GM12873 (cell line): ENCODE results near the gene C19orf81.

Experiments
- TF ChIP-seq, protein P1 (sequence below): IDR thresholded peaks from 2 replicates; pipeline ENCODE4 v1.5.1; 2012; ENCODE audit warnings: low read depth, mild to moderate bottlenecking, moderate library complexity, low read length, control low read depth; ENCODE audit not compliant: insufficient read depth; ENCODE audit errors: missing control alignments

C19orf81 gene

DNA sequence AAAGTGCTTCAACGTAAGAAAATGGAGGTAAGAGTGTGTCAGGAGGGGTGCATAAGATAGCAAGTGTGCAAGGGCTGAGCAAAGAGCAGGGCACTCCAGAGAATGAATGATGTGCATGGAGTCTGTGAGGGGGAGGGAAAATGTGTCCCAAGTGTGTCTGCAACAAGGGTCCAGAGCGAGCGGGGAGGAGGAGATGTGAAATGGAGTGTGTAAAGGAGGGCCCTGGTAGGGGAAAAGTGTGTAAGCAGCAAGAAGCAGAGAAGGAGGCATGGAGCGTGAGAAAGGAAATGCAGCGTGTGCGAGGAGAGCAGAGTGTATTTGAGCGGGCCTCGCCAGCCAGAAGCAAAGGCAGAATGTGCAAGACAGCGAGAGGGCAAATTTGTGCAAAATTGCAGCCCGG is 11.8 kb downstream of the C19orf81 start:
- TF ChIP-seq, protein P1, sequence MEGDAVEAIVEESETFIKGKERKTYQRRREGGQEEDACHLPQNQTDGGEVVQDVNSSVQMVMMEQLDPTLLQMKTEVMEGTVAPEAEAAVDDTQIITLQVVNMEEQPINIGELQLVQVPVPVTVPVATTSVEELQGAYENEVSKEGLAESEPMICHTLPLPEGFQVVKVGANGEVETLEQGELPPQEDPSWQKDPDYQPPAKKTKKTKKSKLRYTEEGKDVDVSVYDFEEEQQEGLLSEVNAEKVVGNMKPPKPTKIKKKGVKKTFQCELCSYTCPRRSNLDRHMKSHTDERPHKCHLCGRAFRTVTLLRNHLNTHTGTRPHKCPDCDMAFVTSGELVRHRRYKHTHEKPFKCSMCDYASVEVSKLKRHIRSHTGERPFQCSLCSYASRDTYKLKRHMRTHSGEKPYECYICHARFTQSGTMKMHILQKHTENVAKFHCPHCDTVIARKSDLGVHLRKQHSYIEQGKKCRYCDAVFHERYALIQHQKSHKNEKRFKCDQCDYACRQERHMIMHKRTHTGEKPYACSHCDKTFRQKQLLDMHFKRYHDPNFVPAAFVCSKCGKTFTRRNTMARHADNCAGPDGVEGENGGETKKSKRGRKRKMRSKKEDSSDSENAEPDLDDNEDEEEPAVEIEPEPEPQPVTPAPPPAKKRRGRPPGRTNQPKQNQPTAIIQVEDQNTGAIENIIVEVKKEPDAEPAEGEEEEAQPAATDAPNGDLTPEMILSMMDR: no peak

DNA sequence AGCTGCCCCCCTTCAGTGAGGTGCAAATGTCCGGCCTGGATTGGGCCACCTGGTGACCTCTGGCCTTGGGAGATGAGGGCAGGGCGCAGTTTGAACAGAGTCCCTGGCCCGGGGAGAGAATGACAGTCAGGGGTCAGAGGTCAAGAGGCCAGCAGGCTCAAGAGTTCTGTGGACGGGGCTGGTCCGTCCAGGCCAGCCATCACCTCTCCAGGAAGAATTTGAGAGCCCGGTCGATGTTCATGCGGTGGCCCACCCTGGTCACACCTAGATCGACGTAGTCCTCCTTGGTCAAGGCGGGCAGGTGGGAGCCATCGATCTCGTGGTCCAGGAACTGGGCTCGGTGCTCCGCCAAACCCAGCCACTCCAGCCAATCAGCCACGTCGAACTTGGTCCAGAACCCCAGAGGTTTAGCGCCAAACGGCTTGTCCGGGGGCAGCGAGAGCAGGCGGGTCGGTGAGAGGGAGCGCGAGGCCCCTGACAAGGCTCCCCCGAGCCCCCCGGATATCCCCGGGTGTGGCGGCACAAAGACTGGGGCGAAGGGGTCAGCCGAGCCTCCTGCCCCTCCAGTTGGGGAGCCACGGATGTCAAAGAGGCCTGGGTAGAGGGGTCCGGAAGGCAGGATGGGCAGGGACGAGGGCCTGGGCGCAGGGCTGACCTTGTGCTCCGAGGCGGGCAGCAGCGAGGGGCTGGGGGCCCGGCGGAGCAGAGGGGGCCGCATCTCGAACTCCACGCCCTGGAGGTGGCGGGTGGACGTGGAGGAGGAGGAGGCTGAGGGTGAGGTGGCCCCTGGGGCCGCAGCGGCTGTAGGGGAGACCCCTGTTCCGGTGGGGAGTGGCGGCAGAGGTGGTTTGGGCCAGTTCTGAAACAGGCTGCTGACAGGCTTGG is 12.8 kb downstream of the C19orf81 start:
- TF ChIP-seq, protein P1: no peak

DNA sequence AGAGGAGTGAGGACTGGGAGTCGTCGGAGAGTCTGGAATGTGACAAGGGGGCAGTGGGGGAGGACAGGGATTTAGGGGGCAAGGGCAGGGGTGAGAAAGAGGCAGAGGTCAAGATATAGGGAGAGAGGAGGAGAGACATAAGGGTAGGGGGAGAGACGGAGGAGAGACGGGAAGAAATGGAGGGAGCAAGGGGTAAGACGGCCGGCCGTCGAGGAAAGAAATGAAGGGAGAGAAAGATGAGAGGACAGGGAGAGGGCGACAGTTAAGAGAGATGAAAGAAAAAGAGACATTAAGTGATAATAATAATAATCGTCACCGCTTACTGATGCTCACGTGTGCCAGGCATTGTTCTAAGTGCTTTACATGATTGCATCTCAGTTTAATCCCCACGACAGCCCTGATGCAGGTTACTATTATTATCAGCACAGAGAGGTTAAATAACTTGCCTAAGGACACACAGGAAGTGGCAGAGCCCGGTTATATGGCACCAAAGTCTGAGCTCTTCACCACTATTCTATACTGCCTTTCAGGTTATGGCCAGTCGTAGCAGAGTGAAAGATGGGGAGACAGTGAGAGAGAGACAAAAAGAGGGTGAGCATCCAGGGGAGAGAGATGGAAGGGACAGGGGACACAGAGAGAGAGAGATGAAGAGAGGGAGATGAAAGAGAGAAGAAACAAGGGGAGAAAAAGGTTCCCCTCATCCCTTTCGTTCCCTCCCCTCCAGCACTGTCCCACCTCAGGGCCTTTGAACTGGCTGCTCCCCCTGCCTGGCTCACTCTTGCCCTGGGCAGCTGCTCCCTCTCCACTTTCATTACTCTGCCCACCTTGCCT is 13.6 kb downstream of the C19orf81 start:
- TF ChIP-seq, protein P1: no peak

DNA sequence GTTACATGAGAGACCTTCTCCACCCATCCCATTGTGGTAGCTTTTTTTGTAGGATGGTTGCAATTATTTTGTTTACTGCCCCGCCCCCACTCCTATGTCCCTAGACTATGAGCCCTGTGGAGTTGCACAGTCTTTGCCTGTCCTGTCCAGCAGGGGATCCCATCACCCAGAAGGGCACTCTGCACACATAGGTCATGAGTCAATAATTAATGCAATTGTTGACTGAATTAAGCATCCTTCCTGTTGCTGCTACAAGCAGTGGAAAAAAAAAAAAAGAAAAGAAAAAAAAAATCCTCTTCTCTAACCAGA is 14.2 kb downstream of the C19orf81 start:
- TF ChIP-seq, protein P1: no peak

DNA sequence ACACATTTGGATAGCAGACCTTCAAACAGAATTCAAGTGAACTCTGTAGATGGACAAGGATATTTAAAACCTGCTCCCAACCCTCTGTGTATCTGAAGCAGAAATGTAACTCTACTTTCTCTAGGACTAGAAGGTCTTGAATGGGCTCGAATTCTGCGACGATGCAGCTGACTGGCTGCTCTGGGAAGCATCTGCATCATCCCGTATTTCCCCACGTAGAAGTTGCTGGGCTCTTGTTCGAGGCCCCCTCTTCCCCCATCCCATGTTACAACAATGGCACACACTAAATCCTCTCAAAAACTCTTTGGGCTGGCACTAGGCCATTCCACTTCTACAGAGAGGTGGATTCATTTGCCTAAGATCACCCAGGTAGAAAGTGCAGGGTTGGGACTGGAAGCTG is 15.0 kb downstream of the C19orf81 start:
- TF ChIP-seq, protein P1: no peak

DNA sequence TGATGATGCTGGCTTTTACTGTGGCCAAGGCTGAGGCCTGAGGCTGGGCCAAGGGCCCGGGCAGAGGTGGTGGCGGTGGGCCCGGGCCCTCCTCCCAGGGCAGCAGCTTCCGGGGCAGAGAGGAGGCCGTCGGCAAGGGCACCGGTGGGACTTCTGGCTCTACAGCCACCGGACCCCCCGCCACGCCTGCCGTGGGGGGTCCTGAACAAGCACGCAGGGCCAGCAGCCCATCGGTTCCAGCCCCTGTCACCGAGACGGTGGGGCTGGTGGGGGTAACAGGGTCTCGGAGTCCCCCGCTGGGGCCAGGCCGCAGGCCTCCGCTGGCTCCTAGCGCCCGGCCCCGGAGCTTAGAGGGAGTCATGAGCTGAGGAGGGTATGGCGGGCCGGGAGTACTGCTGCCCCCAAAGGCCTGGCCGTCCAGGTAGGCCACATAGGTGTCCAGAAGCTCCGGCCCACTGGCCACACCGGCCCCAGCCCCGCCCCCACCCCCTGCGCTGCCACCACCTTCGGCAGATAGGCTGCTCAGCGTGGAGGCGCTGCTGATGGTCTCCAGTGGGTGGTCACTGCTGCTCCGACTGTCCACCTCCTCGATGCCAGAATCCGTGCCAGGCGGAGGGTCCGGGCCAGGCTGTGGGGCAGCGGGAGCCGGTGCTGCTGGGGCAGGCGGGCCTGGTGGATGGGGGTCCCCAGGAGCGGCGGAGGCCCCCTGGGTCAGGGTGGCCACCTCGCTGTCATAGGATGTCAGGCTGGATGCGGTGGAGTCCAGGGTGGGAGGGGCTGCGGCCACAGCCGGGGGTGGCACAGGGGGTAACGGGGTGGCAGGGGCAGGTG is 17.3 kb downstream of the C19orf81 start:
- TF ChIP-seq, protein P1: no peak
